BLaER1 (cell line): ENCODE measurements around the gene SPATA13.
"Not testable (repeated sequence)": the region's sequence is repeated elsewhere in the genome, so short reads cannot be mapped to it uniquely, and the experiment has no call there.

ENCODE experiments used
- H3K27ac ChIP-seq: shearing (Covaris generic); formaldehyde crosslinking; 2 replicates; pipeline ENCODE4 v1.8.1; 2022
- H3K27me3 ChIP-seq: shearing (Covaris generic); formaldehyde crosslinking; 2 replicates; pipeline ENCODE4 v1.8.1; 2022
- H3K36me3 ChIP-seq: shearing (Covaris generic); formaldehyde crosslinking; 2 replicates; pipeline ENCODE4 v1.8.1; 2022
- H3K4me1 ChIP-seq: shearing (Covaris generic); formaldehyde crosslinking; 2 replicates; pipeline ENCODE4 v1.8.1; 2022
- H3K4me2 ChIP-seq: shearing (Covaris generic); formaldehyde crosslinking; 2 replicates; pipeline ENCODE4 v1.8.1; 2022
- H3K4me3 ChIP-seq: shearing (Covaris generic); formaldehyde crosslinking; 2 replicates; pipeline ENCODE4 v1.8.1; 2022
- H3K9ac ChIP-seq: shearing (Covaris generic); formaldehyde crosslinking; 2 replicates; pipeline ENCODE4 v1.8.1; 2022
- H3K9me3 ChIP-seq: shearing (Covaris generic); formaldehyde crosslinking; 2 replicates; pipeline ENCODE4 v1.8.1; 2022
- H4K20me1 ChIP-seq: shearing (Covaris generic); formaldehyde crosslinking; 2 replicates; pipeline ENCODE4 v1.8.1; 2022
- Cebpa-rat ChIP-seq: shearing (Covaris generic); IDR thresholded peaks from 2 replicates; pipeline ENCODE4 v1.8.1; 2022

Gene SPATA13

GRCh38 chr13:24313439-24313838 lies 152.9 kb downstream of the SPATA13 start:
- H3K9me3 ChIP-seq = no peaks in the 10 kb centered on the region
- no peak overlapping the region for H3K4me2 ChIP-seq

DNA sequence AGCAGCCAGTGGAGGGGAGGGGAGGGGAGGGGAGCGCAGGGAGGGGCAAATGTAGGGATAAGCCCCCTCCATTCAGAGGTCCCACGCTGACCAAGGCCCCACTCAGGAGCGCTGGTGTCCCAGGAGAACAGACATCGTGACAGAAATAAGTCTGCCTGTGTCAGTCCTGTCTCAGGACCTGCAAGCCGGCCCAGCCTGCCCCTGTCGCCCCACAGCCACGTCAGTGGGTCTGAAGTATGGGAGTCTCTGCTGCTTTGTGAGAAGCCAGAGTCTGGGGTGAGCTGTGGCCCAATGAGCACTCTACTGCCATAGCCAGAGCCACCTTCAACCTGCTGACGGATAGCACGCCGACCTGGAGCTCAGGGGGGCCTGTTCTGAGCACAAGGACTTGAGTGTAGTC lies 157.3 kb downstream of the SPATA13 start:
- not testable (repeated sequence) for H3K4me1 ChIP-seq, H3K4me3 ChIP-seq, H4K20me1 ChIP-seq, H3K4me2 ChIP-seq, H3K27me3 ChIP-seq, H3K9ac ChIP-seq, H3K9me3 ChIP-seq, H3K27ac ChIP-seq, H3K36me3 ChIP-seq

More at GRCh38 chr13:24313439-24313838, 152.9 kb downstream of the SPATA13 start:
- H3K4me1 ChIP-seq = 0 out of 2 replicates have a peak, but pooled peaks cover 6% of the 10 kb centered on the region
- H3K36me3 ChIP-seq = no peaks in the 10 kb centered on the region
- H3K27ac ChIP-seq = no peak overlapping the region
- no peak overlapping the region for H3K4me3 ChIP-seq
- no peak for TF ChIP-seq Cebpa-rat
- H3K9ac ChIP-seq = no peak overlapping the region
- H4K20me1 ChIP-seq = no peaks in the 10 kb centered on the region
- no peaks in the 10 kb centered on the region for H3K27me3 ChIP-seq

- H3K4me1 ChIP-seq, H3K4me3 ChIP-seq, H3K27me3 ChIP-seq, H3K27ac ChIP-seq, H3K36me3 ChIP-seq, H3K9ac ChIP-seq, H4K20me1 ChIP-seq, H3K4me2 ChIP-seq, H3K9me3 ChIP-seq: not testable (repeated sequence)
These were observed 158.4 kb downstream of the SPATA13 start for GRCh38 chr13:24318878-24319277.

- not testable (repeated sequence) for H3K27ac ChIP-seq, H3K4me2 ChIP-seq, H3K4me3 ChIP-seq, H4K20me1 ChIP-seq, H3K9me3 ChIP-seq, H3K4me1 ChIP-seq, H3K9ac ChIP-seq, H3K36me3 ChIP-seq, H3K27me3 ChIP-seq
These were observed 159.1 kb downstream of the SPATA13 start for GRCh38 chr13:24319641-24320040.

DNA sequence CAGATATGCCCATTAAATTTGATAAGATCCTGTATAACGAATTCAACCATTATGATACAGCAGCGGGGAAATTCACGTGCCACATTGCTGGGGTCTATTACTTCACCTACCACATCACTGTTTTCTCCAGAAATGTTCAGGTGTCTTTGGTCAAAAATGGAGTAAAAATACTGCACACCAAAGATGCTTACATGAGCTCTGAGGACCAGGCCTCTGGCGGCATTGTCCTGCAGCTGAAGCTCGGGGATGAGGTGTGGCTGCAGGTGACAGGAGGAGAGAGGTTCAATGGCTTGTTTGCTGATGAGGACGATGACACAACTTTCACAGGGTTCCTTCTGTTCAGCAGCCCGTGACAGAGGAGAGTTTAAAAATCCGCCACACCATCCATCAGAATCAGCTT lies 160.9 kb downstream of the SPATA13 start:
- not testable (repeated sequence) for H3K9ac ChIP-seq, H4K20me1 ChIP-seq, H3K4me3 ChIP-seq, H3K4me1 ChIP-seq, H3K4me2 ChIP-seq, H3K27ac ChIP-seq, H3K36me3 ChIP-seq, H3K27me3 ChIP-seq, H3K9me3 ChIP-seq

- H3K27ac ChIP-seq, H3K4me2 ChIP-seq, H3K9me3 ChIP-seq, H4K20me1 ChIP-seq, H3K36me3 ChIP-seq, H3K27me3 ChIP-seq, H3K4me3 ChIP-seq, H3K9ac ChIP-seq, H3K4me1 ChIP-seq: not testable (repeated sequence)
These were observed 161.9 kb downstream of the SPATA13 start for GRCh38 chr13:24322470-24322869.

DNA sequence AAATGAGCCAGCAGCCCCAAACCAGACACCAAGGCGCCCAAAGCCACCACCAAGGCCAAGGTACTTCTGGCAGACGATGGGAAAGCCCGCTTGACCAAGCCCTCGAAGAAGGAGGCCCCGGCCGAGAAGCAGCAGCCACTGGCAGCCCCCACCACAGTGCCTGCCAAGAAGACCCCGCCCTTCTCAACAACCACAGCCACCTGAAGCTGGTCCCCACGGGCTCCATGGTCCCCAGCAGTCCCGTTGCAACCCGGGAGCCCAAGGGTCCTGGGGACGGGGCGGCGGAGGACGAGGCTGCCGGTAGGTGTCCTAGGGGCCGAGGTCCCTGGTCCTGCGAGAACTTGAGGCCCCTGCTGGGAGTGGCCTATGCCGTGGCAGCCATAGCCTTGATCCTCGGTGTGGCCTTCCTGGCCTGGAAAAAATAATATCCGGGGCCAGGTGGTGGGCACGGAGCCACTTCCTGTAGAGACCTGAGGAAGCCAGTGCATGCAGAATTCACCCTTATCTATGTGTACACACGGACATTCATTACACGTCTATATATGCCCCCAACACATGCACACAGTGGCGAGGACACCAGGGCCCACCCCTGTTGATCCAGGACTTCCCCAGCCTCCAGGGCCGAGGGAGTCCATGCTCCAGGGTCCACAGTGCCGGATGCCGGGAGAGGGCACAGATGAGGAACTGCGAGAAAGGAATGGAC lies 162.7 kb downstream of the SPATA13 start:
- Histone ChIP-seq H3K9ac (no peak overlapping the region), H3K27me3 (no peaks in the 10 kb centered on the region), H3K36me3 (no peaks in the 10 kb centered on the region), H3K27ac (no peak overlapping the region), H4K20me1 (no peaks in the 10 kb centered on the region), H3K9me3 (peaks cover 3% of the 10 kb centered on the region; the same call in 1 of the 2 replicates), H3K4me3 (no peak overlapping the region), H3K4me2 (no peak overlapping the region), H3K4me1 (no peaks in the 10 kb centered on the region)
- no peak for TF ChIP-seq Cebpa-rat

DNA sequence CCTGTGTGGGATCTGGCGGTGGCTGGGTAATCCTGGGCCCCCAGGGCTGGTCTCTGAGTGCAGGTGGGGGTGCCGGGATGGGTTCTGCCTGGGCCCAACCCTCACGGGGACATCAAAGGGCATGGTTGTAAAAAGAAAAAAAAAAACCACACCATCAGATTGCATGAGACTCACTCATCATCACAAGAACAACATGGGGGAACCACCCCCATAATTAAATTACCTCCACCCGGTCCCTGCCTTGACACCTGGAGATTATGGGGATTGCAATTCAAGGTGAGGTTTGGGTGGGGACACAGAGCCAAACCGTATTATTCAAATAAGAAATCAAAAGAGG lies 163.2 kb downstream of the SPATA13 start:
- Histone ChIP-seq H3K27ac (no peak overlapping the region), H3K4me3 (no peak overlapping the region), H3K4me1 (no peaks in the 10 kb centered on the region), H3K36me3 (no peaks in the 10 kb centered on the region), H3K27me3 (no peaks in the 10 kb centered on the region), H3K9me3 (peaks cover 5% of the 10 kb centered on the region; the same call in 1 of the 2 replicates), H3K4me2 (no peak overlapping the region), H3K9ac (no peak overlapping the region), H4K20me1 (no peaks in the 10 kb centered on the region)
- no peak for TF ChIP-seq Cebpa-rat

DNA sequence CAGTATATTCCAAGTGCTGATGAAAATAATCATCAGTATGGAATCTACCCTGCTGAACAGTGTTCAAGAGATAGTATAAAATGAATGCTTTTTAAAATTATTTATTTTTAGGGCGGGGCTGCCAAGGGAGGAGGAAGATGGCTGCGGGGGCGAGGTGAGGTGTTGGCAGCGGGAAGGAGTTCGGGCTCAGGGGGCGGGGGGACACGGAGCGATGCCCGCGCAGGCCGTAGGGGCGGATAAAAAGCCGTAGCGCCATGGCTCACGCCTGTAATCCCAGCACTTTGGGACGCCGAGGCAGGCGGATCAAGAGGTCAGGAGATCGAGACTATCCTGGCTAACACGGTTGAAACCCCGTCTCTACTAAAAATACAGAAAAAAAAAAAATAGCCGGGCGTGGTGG lies 167.1 kb downstream of the SPATA13 start:
- not testable (repeated sequence) for H4K20me1 ChIP-seq, H3K27ac ChIP-seq, H3K4me1 ChIP-seq, H3K36me3 ChIP-seq, H3K27me3 ChIP-seq, H3K4me3 ChIP-seq, H3K4me2 ChIP-seq, H3K9me3 ChIP-seq, H3K9ac ChIP-seq

GRCh38 chr13:24328145-24328544 lies 167.6 kb downstream of the SPATA13 start:
- H3K27me3 ChIP-seq = no peaks in the 10 kb centered on the region
- H3K9me3 ChIP-seq = peaks cover 5% of the 10 kb centered on the region; the same call in 1 of the 2 replicates
- H3K27ac ChIP-seq = no peak overlapping the region
- H3K4me1 ChIP-seq = no peaks in the 10 kb centered on the region
- H3K4me3 ChIP-seq = no peak overlapping the region
- no peaks in the 10 kb centered on the region for H3K36me3 ChIP-seq
- no peak overlapping the region for H3K4me2 ChIP-seq
- no peaks in the 10 kb centered on the region for H4K20me1 ChIP-seq
- no peak for TF ChIP-seq Cebpa-rat
- H3K9ac ChIP-seq = no peak overlapping the region

DNA sequence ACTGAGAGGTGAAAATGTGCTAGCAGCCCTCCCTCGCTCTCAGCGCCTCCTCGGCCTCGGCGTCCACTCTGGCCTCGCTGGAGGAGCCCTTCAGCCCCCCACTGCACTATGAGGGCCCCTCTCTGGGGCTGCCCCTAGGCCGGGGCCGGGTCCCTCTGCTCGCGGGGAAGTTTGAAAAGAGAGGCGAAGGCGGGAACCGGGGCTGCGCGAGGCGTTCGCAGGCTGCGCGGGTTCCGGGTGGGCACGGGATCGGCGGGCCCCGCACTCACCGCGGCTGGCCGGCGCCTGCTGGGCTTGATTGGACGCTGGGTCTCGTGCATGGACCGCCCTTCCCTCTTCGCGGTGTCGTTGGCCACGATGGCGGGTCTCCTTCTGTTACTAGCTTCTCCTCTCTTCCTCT lies 178.2 kb downstream of the SPATA13 start:
- Histone ChIP-seq H4K20me1 (no peaks in the 10 kb centered on the region), H3K4me3 (no peak overlapping the region), H3K27me3 (no peaks in the 10 kb centered on the region), H3K4me1 (no peaks in the 10 kb centered on the region), H3K27ac (no peak overlapping the region), H3K9me3 (peaks cover 18% of the 10 kb centered on the region), H3K9ac (no peak overlapping the region), H3K4me2 (no peak overlapping the region), H3K36me3 (no peaks in the 10 kb centered on the region)
- TF ChIP-seq Cebpa-rat = no peak
